ENCODE measurements around the gene MAP3K7CL.
"Not testable (repeated sequence)": the region's sequence is repeated elsewhere in the genome, so short reads cannot be mapped to it uniquely, and the experiment has no call there.

The MAP3K7CL gene

DNA sequence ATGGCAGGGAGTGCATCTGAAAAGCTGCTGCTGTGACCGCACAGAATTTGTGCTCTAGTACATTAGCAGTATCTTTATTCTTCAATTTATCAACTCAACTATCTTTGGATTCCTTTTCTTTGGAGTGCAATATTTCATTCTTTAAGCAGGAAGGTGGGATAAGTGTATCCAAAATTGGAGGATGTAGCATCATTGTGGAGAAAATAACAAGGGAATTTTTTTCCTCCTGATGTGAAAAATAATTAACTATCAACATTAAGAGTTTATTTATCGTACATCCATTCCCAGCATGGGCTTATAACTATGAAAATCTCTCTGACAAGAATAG, 25.5 kb downstream of the MAP3K7CL start:
- DNase-seq (ENCODE audit: low spot score): no peak
- TF ChIP-seq, protein P1, sequence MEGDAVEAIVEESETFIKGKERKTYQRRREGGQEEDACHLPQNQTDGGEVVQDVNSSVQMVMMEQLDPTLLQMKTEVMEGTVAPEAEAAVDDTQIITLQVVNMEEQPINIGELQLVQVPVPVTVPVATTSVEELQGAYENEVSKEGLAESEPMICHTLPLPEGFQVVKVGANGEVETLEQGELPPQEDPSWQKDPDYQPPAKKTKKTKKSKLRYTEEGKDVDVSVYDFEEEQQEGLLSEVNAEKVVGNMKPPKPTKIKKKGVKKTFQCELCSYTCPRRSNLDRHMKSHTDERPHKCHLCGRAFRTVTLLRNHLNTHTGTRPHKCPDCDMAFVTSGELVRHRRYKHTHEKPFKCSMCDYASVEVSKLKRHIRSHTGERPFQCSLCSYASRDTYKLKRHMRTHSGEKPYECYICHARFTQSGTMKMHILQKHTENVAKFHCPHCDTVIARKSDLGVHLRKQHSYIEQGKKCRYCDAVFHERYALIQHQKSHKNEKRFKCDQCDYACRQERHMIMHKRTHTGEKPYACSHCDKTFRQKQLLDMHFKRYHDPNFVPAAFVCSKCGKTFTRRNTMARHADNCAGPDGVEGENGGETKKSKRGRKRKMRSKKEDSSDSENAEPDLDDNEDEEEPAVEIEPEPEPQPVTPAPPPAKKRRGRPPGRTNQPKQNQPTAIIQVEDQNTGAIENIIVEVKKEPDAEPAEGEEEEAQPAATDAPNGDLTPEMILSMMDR (IDR thresholded peaks at IDR 0.05; ENCODE audit: extremely low read depth, missing control alignments): no peak

DNA sequence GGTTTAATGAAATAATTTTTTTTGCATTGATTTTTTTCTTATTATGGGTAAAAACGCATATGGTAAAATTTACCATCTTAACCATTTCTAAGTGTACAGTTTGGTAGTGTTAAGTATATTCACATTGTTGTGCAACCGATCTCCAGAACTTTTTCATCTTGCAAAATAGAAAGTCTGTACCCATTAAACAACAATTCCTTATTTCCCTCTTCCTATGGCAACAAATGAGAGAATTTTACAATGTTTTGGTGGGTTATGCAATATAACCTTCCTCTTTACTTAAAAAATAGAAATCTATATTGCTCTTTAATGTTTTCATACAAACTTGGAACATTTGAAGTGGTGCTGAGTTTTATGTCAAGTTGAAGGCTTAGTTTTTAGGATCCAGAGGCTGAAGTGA, 26.6 kb downstream of the MAP3K7CL start:
- TF ChIP-seq, protein P1 (IDR thresholded peaks at IDR 0.05; ENCODE audit: extremely low read depth, missing control alignments): no peak
- DNase-seq (ENCODE audit: low spot score): no peak

DNA sequence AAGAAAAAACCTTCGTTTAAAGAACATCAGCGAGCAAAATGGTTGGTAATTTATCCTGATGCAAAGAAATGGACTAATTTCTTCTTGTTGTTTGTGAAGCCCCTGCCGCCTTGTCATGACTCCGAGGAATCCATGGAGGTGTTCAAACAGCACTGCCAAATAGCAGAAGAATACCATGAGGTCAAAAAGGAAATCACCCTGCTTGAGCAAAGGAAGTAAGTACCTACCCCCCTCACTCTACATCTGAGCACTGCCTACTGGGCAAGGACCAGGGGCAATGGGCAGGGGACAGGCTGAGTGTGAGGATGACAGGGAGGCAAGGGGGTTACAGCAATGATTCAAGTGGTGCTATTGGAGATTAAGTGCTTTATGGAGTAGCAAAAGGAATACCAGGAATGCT, 29.4 kb downstream of the MAP3K7CL start:
- DNase-seq (ENCODE audit: low spot score): no peak
- TF ChIP-seq, protein P1 (IDR thresholded peaks at IDR 0.05; ENCODE audit: extremely low read depth, missing control alignments): no peak

DNA sequence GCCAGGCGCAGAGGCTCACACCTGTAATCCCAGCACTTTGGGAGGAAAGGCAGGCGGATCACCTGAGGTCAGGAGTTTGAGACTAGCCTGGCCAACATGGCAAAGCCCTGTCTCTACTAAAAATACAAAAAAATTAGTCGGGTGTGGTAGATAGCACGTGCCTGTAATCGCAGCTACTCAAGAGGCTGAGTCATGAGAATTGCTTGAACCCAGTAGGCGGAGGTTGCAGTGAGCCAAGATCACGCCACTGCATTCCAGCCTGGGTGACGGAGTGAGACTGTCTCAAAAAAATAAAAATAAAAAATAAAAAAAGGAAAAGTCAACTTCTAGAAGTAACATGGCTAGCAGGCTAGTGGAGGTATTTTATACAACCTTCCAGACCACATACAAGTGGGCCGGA, 32.4 kb downstream of the MAP3K7CL start:
- not testable (repeated sequence) for DNase-seq (ENCODE audit: low spot score)

DNA sequence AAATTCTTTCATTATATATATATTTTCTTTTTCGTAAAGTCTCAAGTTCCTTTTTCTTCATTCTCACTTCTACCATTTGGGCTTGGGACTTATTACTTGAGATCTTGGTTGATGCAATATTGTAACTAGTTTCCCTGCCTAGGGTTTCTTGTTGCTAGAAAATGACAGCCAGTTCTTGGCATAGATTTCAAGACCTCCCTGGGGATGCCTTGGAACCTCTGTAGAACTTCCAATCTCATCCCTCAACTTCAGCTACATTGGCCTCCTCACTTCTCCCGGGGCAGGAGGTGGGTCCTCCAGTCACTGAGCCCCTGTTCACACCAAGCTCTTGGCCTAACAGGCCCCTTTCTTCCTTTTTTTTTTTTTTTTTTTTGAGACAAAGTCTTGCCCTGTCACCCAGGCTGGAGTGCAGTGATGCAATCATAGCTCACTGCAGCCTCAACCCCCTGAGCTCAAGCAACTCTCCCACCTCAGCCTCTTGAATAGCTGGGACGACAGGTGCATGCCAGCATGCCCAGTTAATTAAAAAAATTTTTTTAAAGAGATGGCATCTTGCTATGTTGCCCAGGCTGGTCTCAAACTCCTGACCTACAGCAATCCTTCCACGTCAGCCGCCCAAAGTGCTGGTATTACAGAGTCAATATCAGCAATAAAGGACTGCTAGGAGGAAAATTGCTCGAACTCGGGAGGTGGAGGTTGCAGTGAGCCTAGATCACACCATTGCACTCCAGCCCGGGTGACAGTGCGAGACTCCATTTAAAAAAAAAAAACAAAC, 33.1 kb downstream of the MAP3K7CL start:
- TF ChIP-seq, protein P1 (IDR thresholded peaks at IDR 0.05; ENCODE audit: extremely low read depth, missing control alignments): no peak
- DNase-seq (ENCODE audit: low spot score): no peak

DNA sequence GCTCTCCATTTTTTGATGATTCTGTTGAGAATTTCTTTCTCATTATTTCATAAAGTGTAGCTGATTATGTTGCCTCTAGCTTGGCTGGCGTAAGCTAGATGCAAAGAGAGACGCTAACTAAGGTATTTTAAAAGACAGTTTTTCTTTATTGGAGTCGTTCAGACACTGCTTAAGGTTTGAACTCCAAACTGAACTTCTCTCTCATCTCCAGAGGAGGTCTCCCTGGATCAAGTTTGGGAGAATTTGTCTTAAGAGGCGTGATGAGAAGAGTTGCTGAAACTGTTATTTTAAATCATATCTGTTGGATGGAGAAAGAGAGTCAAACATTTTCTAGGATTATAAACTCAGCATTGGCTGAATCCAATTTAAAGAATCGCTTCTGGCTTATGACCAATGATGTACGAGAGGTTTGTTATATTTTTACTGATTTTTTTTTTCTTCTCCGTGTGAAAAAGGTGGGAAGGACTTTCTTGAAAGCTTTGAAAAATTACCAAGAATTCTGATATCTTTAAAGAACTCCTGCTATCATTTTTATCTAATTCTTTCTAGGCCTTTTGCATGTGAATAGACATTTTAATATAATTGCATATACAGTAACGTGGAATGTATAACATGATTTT, 34.0 kb downstream of the MAP3K7CL start:
- DNase-seq (ENCODE audit: low spot score): peak; percentile 36
- TF ChIP-seq, protein P1 (IDR thresholded peaks at IDR 0.05; ENCODE audit: extremely low read depth, missing control alignments): peak; percentile 34

DNA sequence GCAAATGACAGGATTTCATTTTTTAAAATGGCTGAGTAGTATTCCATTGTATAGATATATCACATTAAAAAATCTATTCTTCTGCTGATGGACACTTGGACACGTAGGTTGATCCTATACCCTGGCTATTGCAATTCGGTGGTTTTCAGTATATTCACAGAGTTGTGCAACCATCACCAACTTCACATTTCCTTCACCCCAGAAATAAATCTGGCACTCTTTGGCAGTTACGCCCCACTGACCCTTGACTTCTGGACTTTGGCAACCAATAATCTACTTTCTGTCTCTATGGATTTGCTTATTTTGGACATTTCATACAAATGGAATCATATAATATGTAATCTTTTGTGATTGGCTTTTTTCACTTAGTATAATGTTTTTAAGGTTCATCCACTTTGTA, 35.9 kb downstream of the MAP3K7CL start:
- TF ChIP-seq, protein P1 (IDR thresholded peaks at IDR 0.05; ENCODE audit: extremely low read depth, missing control alignments): no peak
- DNase-seq (ENCODE audit: low spot score): no peak

DNA sequence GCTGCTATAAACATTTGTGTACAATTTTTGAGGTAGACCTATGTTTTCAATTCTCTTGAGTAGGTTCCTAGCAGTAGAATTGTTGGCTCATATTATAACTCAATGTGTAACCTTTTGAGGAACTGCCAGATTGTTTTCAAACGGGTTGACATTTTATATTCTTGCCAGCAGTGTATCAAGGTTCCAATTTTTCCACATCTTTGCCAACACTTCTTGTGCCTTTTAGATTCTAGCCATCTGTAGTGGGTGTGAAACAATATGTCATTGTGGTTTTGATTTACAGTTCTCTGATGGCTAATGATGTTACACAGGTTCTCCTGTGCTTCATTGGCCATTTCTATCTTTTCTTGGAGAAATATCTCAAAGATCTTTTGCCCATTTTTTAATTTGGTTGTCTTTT, 36.4 kb downstream of the MAP3K7CL start:
- no peak for DNase-seq (ENCODE audit: low spot score)
- TF ChIP-seq, protein P1 (IDR thresholded peaks at IDR 0.05; ENCODE audit: extremely low read depth, missing control alignments): no peak

DNA sequence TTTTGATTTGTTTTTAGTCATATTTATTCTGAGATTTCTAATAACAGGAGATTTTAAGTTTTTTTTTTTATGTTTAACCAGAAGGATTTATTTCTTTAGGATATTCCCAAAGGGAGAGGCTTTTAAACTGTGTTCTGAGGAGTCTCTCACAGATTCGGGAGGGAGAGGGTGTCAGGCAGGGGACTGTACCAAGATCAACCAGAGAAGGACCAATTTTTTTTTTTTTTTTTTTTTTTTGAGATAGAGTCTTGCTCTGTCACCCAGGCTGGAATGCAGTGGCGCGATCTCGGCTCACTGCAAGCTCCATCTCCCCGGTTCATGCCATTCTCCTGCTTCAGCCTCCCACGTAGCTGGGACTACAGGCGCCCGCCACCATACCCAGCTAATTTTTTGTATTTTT, 37.0 kb downstream of the MAP3K7CL start:
- not testable (repeated sequence) for DNase-seq (ENCODE audit: low spot score)
